HG02678 (cell line): ENCODE measurements around the gene SYNM.
"Not testable (repeated sequence)": the region's sequence is repeated elsewhere in the genome, so short reads cannot be mapped to it uniquely, and the experiment has no call there.

Experiments used
- ATAC-seq: cut with Tn5 transposase; IDR thresholded peaks from one replicate; pipeline ENCODE4 v1.9.1; 2021; ENCODE audit warnings: mild to moderate bottlenecking, moderate library complexity; ENCODE audit not compliant: unreplicated experiment

Gene SYNM

DNA sequence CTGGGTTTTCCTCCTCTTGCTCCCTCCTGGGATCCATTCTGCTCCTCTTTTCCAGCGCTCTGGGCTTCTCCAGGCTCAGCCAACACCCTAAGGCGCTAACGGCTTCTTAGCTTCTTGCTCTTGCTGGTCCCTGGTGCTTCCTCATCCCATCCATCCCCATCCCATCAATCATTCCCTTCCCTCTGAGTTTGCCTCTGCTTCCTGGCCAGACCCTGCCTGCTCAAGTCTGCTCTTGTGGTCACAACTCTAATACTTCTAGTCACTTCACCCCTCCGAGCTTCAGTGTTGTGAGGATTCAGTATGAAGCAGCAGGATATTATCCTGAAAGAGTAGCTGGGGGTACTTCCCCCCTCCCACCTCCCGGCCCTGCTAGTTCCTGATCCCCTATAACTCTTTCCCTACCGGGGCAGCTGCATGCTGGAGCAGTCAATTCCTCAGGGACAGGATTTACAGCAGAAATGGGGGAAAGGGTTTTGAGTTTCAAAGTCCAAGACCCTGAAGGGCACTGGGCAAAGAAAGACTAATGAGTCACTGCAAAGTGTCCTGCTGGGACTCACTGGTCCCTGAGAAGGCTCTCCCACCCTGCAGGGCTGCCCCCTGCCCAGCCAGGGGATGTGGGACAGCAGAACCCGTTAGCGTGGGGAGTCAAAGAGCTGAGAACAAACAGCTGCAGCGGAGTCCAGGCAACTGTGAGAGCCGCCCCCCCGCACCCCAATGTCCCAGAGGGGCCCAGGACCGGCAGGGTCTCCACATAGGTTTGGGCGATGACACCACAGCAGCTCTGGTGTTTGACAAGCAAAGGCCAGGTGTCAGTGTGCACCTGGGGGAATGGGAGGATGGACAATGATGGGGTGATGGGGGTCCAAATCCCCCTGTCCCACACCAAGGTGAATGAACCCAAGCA, 2.3 kb upstream of the SYNM start:
- ATAC-seq = no peak

DNA sequence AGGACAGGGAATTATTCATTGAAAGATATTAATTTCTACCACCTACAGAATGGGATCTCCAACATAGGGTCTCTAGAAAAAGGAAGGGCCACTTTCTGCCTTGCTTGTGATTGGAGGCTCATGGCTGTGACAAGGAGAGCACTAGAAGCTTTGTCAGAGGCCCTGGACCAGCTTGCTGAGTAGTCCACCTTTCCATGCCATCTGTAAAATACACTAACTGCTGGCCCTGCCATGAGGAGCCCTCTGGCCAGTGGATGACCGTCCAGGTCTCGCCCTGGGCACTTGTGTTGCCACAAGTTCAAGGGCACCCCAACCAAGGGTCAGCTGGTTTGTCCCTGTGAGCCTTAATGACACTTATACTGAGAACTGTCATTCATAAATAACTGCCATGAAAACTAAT, 1.6 kb upstream of the SYNM start:
- no peak for ATAC-seq

DNA sequence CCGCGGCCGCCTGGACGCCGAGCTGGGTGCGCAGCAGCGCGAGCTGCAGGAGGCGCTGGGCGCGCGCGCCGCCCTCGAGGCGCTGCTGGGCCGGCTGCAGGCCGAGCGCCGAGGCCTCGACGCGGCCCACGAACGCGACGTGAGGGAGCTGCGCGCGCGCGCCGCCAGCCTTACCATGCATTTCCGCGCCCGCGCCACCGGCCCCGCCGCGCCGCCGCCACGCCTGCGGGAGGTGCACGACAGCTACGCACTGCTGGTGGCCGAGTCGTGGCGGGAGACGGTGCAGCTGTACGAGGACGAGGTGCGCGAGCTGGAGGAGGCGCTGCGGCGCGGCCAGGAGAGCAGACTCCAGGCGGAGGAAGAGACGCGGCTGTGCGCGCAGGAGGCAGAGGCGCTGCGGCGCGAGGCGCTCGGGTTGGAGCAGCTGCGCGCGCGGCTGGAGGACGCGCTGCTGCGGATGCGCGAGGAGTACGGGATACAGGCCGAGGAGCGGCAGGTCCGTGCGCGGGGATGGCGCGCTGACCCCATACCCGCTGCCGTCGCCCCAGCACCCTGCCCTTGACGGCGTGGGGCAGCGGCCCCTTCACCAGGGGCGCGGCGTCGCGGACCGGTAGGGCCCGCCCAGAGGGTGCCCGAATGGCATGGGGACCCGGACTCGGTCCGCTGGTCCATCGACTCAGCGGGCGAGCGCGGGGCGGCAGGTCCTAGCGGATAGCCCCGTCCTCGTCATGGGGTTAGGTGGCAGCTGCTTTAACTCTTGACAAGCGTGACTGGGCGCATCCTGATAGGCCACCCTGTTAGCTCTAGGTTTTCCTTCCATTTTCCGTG, 848 bp downstream of the SYNM start:
- ATAC-seq = peak; percentile 45

DNA sequence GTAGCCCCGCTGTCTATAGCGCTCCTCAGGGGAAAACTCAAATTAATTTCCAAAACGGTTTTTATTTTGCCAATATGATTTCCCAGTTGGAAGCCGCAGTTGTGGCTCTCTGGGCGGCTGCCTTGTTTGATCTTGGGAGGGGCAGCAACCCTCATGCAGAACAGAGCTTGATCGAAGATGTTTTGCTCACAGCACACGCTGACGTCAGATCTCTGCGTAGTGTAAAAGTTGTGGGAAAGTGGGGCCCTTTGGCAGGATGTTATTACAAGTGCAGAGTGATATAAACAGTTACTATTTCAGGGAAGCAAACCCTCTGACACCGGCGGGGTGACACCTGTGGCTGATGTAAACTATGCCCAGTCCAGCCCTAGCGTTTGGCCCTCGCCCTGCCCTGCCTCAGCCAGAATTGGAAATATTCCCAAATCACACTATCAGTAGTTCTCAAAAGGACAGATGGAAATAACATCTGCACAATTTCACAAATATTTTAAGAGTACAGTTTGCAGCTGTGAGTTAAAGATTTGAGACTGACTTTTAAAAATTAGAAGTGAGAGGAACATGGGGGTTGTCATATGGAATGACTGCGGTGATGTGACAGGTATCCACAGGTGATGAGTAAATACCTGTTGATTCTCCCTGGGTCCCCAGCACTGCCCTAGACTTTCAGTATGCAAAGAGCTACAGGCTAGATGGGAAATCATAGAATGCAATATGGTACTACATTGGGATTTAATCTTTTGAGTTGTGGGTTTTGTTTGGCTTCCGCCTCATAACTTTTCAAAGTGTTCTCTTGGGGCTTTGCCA, 1.7 kb downstream of the SYNM start:
- no peak for ATAC-seq

DNA sequence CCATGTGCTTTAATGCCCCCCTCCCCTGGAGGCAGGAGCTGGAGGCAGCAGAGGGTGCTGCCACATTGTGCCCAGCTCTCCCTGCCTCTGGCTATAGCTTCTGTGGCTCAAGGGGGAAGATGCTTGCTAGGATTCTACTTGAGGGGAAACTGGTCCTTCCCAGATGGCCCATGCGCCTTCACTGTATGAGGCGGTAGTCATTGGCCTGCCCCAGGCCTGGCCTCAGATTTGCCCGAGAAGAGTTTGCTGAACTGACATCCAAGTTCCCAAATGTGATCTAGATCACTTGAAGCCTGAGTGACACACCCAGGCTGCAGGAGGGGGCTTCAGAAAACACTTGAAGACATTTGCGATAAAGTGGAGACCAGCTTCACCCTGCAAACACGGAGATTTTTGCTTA, 4.1 kb downstream of the SYNM start:
- ATAC-seq = no peak

DNA sequence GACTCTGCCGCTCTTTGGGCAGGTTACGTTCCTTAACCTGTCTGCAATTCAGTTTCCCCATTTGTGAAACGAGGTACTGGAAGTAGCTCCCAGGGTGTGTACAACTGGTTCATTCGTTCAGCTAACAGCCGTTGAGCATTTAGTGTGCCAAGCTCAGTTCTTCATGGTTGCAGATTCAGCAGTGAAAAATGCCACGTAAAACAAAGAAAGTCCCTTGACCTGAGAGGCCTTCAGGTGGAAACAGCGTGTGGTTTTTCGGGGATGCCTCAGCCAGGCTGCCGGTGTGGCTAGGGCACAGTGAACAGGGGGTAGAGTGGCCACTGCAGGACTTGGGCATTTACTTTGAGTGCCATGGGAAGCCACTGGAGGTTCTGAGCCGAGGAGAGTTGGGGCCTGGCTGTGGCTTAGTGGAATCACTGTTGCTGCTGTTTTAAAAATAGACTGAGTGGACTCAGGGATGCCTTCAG, 4.7 kb downstream of the SYNM start:
- no peak for ATAC-seq

DNA sequence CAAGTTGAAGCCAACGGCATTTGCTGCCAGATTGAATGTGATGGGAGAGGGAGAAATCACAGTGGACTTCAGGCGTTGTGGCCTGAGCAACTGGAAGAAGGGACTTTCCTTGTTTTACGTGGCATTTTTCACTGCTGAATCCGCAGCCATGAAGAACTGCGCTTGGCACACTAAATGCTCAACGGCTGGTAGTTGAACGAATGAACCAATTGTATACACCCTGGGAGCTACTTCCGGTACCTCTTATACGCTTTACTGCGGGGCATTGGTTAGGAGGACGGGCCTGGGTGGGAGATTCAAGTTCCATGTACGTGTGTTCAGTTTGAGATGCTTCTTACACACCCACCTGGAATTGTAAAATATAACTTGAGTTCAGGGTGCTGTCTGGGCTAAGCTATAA, 5.2 kb downstream of the SYNM start:
- ATAC-seq = no peak

DNA sequence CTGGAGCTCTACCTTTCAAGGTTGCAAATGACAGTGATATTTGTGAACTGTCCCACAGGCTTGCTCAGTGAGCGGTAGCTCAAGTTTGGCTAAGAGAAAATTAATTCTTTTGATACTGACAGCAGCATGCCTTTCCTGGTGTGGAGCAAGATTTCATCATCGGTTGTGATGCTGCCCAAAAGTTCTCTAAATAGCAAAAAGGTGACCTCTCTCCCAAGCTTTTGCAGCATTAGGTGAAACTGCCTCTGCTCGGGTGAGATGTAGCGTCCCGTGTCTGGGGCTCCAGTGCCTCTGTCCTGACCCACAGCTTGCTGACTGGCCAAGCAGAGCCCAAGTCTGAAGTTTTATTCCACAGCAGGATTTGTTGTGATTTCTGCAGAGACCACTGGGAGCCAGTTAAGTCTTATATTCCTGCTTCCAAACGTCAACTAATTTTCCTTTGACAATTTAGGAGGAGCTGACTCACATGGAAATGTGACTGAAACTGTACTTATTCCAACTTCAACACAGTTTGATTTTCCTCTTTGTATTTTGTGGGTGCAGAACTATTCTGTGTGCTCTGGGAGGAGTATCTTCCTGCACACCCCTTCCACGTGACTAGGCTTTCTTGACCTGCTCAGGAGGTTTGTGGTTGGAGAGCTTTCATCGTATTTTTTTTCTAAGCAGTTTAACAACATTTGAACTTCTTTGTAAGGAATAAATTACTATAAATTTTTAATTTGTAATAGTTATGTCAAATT, 5.9 kb downstream of the SYNM start:
- no peak for ATAC-seq

DNA sequence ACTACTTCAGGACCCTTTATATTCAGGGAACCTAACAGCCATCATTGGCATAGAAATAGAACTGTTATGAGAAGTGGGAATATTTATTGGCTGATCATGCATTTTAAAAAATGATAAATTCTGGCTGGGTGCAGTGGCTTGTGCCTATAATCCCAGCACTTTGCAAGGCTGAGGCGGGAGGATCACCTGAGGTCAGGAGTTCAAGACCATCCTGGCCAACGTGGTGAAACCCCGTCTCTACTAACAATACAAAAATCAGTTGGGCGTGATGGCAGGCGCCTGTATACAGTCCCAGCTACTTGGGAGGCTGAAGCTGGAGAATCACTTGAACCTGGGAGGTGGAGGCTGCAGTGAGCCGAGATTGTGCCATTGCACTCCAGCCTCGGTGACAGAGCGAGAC, 6.8 kb downstream of the SYNM start:
- ATAC-seq = not testable (repeated sequence)

DNA sequence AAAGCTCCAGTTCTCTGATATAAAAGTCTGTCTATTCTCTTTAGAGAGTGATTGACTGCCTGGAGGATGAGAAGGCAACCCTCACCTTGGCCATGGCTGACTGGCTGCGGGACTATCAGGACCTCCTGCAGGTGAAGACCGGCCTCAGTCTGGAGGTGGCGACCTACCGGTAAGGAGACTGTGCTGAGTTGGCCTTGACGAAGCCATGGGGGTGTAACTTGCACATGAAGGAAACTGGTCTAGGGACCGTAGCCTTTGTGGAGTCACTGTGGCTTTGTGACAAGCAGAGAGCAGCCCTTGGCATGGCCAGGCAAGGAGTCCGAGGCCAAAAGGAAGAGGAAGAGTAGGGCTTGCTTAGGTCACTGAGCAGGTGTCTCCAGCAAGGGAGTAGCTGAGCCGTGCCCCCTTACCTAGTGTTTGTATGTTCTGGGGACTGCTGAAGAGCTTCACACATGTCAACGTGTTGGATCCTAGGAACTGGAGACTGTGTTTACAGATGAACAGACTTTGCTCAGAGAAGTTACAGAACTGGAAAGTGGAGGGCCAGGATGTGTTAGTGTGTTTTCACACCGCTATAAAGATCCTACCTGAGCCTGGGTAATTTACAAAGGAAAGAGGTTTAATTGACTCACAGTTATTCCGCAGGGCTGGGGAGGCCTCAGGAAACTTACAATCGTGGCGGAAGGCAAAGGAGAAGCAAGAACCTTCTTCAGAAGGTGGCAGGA, 8.8 kb downstream of the SYNM start:
- ATAC-seq = no peak

DNA sequence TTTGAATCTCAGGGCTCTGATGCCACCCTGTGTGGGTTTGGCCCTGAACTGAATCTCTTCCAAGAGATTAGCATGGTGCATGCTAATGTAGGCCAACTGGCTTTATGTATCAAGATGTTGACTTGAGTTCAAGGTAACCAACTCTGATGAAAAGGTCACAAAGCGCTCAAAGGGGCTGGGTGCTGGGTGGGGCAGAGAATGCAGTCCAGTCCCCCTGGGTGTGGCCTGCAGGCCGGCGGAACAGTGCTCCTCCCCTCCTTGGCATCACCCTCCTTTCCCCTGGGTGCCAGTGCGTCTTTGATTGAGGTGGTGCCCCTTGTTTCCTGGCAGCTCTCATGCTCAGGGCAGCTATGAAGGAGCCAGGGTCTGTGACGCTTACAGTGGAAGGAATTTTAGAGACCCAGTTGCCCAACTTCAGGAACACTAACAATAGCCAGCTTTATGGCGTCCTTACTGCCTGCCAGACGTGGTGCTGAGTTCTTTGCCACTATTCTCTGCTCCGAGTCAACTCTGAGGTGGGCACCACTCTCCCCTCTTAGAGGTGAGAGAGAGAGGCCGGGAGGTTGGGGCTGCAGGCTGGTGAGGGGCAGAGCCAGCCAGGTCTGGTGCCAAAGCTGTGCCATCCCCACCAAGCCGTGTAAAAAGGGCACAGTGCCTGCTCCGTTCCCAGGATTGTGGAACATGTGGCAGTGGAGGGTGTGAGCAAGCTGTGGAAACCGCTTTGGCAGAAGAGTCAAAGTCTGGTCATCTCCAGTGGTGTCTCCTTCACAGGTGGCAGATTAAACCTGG, 9.8 kb downstream of the SYNM start:
- ATAC-seq = no peak

DNA sequence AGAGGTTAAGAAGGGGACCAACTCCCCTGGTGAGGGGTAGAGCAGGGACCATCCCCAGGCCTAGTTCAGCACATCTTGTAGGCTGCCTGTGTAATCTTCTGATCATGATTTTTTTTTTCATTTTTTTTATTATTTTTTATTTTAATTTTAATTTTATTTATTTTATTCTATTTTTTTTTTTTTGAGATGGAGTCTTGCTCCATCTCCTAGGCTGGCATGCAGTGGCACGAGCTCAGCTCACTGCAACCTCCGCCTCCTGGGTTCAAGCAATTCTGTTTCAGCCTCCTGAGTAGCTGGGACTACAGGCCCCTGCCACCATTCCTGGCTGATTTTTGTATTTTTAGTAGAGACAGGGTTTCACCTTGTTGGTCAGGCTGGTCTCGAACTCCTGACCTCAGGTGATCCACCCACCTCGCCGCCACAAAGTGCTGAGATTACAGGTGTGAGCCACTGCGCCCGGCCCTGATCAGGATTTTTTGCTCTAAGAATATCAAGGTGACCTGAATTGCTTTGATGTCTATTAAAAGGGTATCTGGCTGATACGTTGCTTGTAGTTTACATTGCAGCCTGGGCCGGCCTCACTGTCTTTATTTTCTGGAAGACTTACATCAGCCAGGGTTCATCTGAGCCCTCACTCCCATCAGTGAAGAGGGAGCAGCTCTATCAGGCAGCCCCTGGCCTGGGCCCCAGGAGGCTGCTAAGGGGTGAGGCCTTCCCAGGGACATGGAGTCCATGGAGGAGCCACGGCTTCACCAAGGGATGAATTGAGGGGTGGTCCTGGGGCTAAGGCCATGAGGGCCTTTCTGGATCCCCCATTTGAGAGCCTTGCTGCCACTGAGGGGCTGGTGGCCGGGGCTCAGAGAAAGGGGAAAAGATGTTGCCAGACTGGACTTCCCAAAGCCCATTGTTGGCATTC, 10.7 kb downstream of the SYNM start:
- no peak for ATAC-seq

DNA sequence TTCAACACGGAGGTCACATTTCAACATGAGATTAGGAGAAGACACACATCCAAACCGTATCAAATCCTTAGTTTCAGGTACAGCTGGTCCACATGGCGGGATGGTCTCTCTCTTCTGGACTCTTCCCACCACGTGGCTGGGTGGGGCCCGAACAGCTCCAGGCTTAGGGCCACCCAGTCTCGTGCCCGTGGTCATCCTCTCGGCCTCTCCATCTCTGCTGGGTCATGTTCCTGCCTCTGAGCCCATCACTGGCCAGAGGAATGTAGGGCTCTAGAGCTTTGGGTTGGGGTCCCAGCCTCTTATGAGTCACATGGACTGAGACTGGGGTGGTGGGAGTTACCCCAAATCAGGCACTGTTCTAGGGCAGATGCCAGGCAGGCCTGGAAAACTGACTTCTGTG, 12.2 kb downstream of the SYNM start:
- no peak for ATAC-seq

DNA sequence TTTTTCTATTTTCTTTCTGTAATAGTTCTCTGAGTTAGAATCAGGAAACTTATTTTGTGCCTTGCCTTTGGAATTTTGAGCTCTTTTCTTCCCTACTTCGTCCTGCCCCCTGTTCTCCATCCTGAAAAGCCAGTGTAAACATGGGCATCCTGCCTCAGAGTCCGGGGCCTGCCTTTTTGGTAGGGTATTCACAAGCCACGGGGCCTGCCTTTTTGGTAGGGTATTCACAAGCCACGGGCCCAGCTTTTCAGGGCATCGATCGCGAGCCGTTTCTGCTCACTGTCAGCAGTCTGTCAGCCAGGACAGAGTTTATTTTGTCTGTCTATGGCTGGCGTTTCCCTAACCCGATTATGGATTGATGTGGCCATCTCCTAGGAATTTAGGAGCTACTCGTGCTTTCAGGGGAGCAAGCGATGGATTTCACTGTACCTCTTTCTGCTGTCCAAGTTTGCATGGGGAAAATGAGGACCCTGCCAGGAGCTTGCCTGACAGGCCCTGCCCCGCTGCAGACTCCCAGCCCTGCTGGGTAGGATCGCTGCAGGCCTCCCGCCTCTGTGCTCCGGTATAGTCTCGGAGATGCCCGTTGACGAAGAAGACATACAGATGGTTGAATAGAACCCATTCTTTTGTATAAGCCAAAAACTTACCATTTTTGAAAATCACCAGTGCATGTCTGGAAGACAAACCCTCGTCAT, 12.8 kb downstream of the SYNM start:
- ATAC-seq = no peak

DNA sequence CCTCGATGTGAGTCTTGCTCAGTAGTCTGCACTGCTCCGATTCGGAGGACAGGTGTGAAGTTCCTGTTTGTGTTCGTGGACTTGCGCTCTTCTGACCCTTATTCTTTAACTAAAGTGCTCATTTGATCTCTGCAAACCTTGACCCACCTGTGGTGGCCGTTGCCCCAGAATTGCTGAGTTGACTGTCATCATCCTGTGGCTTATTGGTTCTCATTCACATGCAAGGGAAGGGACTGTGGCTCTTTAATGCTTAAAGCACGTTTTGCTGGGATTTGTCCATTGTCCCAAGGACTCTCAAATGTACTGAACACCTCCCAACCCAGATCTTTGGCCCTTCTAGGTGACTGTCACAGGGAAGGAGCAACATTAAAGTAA, 13.4 kb downstream of the SYNM start:
- ATAC-seq = no peak

DNA sequence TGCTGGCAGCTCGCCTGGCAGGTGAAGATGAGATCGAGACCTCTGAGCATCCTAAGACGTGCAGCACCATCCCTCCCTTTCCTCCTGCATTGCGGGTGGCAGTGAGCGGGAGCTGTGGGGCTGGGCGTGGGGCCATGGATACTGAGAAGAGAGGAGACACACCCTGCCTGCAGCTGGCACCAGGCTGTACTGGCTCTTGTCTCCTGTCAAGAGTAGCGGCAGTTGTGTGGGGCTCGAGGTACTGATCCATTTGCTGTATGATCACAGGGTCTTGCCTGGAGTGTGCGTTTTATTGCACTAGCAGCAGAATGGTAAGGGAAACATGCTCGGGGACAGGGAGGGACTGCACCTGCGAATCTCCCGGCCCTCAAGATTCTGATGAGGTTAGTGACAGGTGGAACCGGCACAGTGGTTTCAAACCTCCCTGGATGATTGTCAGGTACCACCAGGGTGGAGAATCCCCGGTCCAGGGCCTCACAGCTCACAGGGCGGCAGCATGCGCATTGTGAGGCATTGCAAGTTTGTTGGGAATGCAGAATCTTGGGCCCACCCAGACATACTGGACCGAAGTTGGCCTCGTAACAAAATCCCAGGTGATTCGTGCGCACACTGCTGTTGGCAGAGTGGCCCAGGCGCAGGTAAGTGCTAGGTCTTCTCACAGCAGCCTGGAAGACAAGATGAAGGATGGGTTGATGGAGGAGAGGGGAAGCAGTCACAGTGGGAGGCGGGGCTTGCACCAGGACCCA, 14.1 kb downstream of the SYNM start:
- no peak for ATAC-seq
